Right atrium auricular region (tissue), 2 donors: ENCODE measurements around the gene C20orf204. TPM values are rescaled to one million over a fixed set of nuclear protein-coding genes. Genes with fewer than 3 reads are reported as not detected.

Experiments used
- DNase-seq: peaks from one replicate; pipeline ENCODE4 v3.0.0-alpha.2; 2019; ENCODE audit warnings: low spot score
- H3K27ac ChIP-seq, 2 donors: fragments of 200-600 bp; sonication (generic); 1 replicate in 1 of 2; 2 replicates in 1 of 2; pipeline ENCODE4 v1.5.1; 2016 to 2019
- H3K27me3 ChIP-seq, 2 donors: fragments of 200-600 bp; sonication (generic); one replicate each; pipeline versions ENCODE4 v1.5.1 to v1.6.0; 2017 to 2019
- H3K36me3 ChIP-seq: fragments of 200-600 bp; sonication (generic); one replicate; pipeline ENCODE4 v1.5.1; 2016
- H3K4me1 ChIP-seq, 2 donors: fragments of 200-600 bp; sonication (generic); one replicate each; pipeline versions ENCODE4 v1.5.1 to v1.6.0; 2017 to 2019
- H3K4me3 ChIP-seq, 2 donors: fragments of 200-600 bp; sonication (generic); 1 replicate in 1 of 2; 2 replicates in 1 of 2; pipeline ENCODE4 v1.5.1; 2017 to 2019; ENCODE audit warnings: mild to moderate bottlenecking in 1 of 2, moderate library complexity in 1 of 2
- H3K9me3 ChIP-seq, 2 donors: fragments of 200-600 bp; sonication (generic); one replicate each; pipeline ENCODE4 v1.5.1; 2019
- total RNA-seq, 2 donors: library from RNA; depleted of rRNA; stranded (reverse); fragments of >200 nt; gene quantifications; one replicate each; pipeline ENCODE4 v1.1.0, GENCODE V29; 2016
- TF ChIP-seq, protein P1 (sequence below), 2 donors: fragments of 200-600 bp; sonication (generic); IDR thresholded peaks; one replicate each; pipeline ENCODE4 v1.5.1; 2019; ENCODE audit warnings: antibody characterized with exemption in 2 of 2

C20orf204 gene
- total RNA-seq, 2 donors from 2014 or later: 0.07 to 0.35 TPM

DNA sequence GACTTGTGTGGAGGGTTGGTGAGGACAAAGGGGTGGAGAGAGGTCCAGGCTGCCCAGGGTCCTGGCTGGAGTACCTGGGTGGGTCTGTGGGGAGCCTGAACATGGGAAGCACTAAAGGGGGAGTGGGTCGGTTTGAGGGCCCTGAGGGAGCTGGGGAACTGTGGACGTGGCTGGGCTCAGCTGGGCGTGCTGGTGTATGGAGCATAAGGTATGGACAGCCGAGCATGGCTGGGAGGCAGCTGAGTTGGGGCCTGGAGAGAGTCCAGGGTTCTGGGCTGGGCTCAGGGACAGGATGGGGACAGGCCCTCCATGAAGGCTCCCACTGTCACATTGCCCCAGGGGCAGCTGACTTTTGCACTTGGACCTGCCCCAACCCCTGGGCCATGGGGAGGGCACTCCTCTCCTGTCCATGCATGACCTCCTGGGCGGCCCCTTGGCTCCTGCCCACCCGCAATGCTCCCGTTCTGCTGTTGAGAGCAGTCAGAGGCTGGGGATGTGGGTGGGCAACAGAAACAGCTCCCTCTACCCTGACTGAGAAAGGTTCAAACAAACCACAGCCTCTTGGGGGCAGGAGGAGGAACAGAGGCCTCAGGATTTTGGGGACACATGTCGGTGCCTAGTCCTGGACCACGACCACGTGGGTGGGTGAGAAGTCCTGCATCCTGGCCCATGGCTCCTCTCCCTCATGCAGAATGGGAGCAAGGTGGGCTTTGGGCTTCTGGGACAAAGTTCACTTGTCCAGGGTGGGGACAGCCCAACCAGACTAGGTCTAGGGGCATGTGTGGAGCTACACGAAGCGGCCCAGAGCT, 4.5 kb downstream of the C20orf204 start:
- Histone ChIP-seq H3K27ac (no peak overlapping the region), H3K4me3 (no peak overlapping the region), H3K27me3 (peaks cover 9 to 17% of the 10 kb centered on the region in 2 donors), H3K9me3 (no peaks in the 10 kb centered on the region), H3K4me1 (peaks cover 0 to 51% of the 10 kb centered on the region in 2 donors), H3K36me3 (no peaks in the 10 kb centered on the region)
- TF ChIP-seq, protein P1, sequence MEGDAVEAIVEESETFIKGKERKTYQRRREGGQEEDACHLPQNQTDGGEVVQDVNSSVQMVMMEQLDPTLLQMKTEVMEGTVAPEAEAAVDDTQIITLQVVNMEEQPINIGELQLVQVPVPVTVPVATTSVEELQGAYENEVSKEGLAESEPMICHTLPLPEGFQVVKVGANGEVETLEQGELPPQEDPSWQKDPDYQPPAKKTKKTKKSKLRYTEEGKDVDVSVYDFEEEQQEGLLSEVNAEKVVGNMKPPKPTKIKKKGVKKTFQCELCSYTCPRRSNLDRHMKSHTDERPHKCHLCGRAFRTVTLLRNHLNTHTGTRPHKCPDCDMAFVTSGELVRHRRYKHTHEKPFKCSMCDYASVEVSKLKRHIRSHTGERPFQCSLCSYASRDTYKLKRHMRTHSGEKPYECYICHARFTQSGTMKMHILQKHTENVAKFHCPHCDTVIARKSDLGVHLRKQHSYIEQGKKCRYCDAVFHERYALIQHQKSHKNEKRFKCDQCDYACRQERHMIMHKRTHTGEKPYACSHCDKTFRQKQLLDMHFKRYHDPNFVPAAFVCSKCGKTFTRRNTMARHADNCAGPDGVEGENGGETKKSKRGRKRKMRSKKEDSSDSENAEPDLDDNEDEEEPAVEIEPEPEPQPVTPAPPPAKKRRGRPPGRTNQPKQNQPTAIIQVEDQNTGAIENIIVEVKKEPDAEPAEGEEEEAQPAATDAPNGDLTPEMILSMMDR (IDR thresholded peaks at IDR 0.05): no peak
- DNase-seq: no peak

DNA sequence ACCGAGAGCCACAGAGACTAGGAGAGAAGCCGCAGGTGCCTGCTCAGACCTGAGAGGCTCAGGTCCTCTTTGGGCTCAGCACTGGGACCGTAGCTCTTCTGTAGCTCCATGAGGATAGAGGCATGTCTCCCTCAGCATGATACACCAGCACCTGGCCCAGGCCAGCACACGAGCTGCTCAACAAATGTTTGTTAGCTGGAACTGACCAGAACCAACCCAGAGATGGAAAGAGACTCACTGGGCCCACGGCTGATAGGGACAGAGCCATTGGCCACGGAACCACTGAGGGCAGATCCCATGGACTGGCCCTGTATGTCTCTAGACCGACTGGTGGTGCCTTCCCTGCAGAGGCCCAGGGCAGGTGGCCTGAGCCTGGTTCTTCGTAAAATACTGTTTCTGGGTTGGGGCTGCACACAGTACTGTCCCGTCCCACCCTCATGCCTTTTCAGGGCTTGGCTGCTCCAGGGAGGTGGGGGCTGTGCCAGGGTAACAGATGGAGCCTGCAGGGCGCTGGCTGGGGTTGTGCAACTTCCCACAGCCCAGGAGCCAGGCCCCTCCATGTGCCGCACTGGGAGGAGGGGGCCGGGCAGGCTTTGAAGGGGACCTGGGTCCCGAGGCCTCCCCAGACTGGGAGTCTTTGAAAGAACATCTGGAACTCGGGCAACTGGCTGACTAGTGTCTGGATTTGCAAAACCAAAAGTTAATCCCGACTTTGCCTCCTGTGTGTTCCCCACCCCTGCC, 5.2 kb downstream of the C20orf204 start:
- H3K27me3 ChIP-seq: peaks cover 9 to 19% of the 10 kb centered on the region in 2 donors
- H3K9me3 ChIP-seq: no peaks in the 10 kb centered on the region
- H3K27ac ChIP-seq: peak overlapping the region; percentile 5 to 57
- TF ChIP-seq, protein P1 (IDR thresholded peaks at IDR 0.05): no peak
- no peaks in the 10 kb centered on the region for H3K36me3 ChIP-seq
- peaks cover 0 to 51% of the 10 kb centered on the region in 2 donors for H3K4me1 ChIP-seq
- no peak for DNase-seq
- peak overlapping the region in 1 of 2 donors; percentile 50 for H3K4me3 ChIP-seq

DNA sequence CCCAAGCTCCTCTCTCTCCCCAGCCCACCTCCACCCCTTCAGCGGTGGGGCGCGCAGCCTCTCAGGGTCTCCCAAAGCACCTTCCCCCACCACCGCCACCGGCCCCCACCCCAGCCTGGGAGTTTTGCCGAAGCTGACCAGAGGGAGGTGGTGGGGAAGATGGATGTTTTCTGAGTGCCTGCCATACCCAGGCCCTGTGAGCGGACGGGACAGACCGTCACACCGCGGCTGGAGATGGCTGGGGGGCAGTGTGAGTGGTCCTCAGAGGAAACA, 5.7 kb downstream of the C20orf204 start:
- Histone ChIP-seq H3K27ac (peak overlapping the region; percentile 5 to 57), H3K9me3 (no peaks in the 10 kb centered on the region), H3K27me3 (peaks cover 9 to 22% of the 10 kb centered on the region in 2 donors), H3K4me3 (peak overlapping the region in 1 of 2 donors; percentile 50), H3K4me1 (peaks cover 0 to 51% of the 10 kb centered on the region in 2 donors), H3K36me3 (peaks cover 3% of the 10 kb centered on the region)
- TF ChIP-seq, protein P1 (IDR thresholded peaks at IDR 0.05): no peak
- DNase-seq: no peak

DNA sequence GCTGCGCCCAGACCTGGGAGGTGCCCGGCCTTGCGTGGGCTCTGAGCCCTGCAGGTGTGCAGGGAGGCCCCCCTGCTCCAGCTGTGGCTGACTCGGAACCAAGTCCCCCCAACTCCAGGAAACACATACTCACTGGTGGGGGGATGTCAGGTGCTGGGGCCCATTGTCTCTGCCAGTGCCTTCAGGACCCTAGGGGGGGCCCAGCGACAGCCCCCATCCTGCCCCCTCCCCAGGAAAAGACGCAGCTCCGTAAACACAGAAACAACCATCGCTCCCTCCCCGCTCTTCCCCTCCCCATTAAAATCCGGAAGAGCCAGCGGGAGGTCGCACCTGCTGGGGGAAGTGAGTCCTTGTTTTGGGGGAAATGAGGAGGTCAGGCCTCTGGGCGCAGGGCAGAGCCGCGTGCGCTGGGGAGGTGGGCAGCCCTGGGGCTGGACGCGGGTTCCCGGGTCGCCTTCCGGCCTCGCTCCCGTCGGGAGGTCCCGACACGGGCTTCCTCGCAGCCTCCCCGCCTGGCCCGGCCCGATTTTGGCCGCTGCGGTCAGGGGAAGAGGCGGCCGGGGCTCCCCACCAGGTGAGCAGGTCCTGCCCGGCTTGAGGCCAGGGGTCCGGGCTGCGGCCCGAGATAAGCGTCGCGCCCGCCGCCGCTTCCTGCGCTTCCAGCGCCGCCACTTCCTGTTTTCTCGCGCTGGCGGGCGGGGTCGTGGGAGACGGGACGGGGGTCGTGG, 6.2 kb downstream of the C20orf204 start:
- TF ChIP-seq, protein P1 (IDR thresholded peaks at IDR 0.05): no peak
- DNase-seq: no peak
- H3K4me1 ChIP-seq: peaks cover 0 to 51% of the 10 kb centered on the region in 2 donors
- peak overlapping the region; percentile 29 to 50 for H3K4me3 ChIP-seq
- H3K27me3 ChIP-seq: peaks cover 9 to 22% of the 10 kb centered on the region in 2 donors
- no peaks in the 10 kb centered on the region for H3K9me3 ChIP-seq
- peak overlapping the region; percentile 48 to 57 for H3K27ac ChIP-seq
- H3K36me3 ChIP-seq: peaks cover 8% of the 10 kb centered on the region

DNA sequence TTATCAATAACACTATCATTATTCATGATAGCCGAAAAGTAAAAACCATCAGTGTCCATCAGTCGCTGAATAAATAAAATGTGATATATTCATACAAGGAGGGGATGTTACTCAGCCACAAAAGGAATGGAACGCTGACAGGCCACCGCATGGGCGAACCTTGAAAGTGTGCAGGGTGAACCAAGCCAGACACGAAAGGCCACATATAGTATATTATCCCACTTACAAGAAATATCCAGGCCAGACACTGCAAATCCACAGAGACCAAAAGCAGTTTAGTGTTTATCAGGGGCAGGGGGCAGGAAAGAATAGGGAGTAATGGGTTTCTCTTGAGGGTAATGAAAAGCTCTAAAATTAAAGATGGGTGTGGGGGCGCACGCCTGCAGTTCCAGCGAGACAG, 7.8 kb downstream of the C20orf204 start:
- DNase-seq: no peak
- H3K27me3 ChIP-seq: peaks cover 13 to 15% of the 10 kb centered on the region in 2 donors
- H3K9me3 ChIP-seq: no peaks in the 10 kb centered on the region
- no peak overlapping the region for H3K27ac ChIP-seq
- TF ChIP-seq, protein P1 (IDR thresholded peaks at IDR 0.05): no peak
- H3K4me3 ChIP-seq: no peak overlapping the region
- H3K4me1 ChIP-seq: peaks cover 0 to 41% of the 10 kb centered on the region in 2 donors
- peaks cover 18% of the 10 kb centered on the region for H3K36me3 ChIP-seq
